ENCODE measurements around the gene TMEM170A. TPM values are rescaled to one million over a fixed set of nuclear protein-coding genes. Genes with fewer than 3 reads are reported as not detected.
"Not testable (repeated sequence)": the region's sequence is repeated elsewhere in the genome, so short reads cannot be mapped to it uniquely, and the experiment has no call there.

Gene TMEM170A
- total RNA-seq, result 38.2 and 44.1 TPM in 2 replicates

DNA sequence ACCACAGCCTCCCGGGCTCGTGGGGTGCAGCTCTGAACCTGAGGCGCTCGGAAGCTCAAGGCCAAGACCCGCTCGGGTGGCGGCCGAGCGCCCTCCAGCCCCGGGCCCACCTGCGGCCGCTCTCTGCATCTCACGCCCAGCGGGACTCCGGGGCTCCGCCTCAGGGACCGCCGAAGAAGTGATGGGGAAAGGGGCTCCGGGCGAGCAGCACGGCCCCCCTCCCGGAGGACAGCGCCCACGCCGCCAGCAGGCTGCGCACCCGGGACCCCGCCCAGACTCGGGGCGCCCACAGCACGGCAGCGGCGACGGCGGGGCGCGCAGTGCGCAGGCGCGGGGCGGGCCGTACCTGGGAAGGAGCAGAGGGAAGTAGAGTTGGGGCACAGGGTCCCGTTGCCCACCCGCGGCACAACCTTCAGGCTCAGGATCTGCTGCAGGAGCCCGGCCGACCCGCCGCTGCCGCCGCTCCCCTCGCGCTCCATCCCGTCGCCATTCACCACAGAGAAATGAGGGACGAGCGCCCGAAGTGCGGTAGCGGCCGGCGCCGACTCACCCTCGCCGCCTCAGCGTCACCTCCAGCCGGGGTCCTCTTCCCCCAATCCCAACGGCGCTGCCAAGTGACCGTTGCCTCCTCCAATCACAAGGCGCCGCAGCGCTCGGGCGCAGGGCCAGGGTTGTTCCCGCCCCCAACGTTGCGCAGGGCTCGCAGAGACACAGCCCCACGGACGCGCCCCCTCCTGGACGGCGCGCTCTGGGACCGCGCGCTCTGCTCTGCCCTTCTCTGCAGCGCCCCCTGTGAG, at the start of gene TMEM170A:
Gene TMEM170A, minus strand, starts transcription at position 568 of the 797 bp plus-strand sequence. Its CDS starts 89 bp downstream, at position 479.
- intact Hi-C loops (cut with micrococcal nuclease), result loop anchor here (1.0 to 5.0 kb wide), 9 partner anchors 32 to 1726 kb away; partner anchors contain the start of genes ADAT1, CFDP1, GABARAPL2 and MON1B

DNA sequence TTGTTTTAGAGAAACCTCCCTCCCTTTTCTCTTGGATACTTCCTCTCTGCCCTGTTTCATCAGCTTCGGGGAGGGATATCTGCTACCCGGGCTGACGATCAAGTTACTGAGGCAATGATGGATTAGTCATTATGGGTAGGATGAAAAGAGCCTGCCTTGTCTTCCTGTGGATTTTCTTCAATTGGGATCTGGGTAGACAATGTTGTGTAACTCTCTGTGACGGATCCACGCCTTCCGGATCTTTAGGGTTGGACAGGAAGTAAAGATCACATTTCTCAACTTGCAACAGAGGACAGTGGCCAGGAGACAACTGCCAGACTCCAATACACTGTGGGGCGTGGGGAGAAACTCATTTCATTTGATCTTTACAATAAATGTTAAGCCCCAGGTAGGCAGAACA, 42.1 kb upstream of the TMEM170A start:
- intact Hi-C loops (cut with micrococcal nuclease), result no loop called here

- intact Hi-C loops (cut with micrococcal nuclease), result no loop called here
These were observed 41.6 kb upstream of the TMEM170A start for GRCh38 chr16:75506107-75506506.

DNA sequence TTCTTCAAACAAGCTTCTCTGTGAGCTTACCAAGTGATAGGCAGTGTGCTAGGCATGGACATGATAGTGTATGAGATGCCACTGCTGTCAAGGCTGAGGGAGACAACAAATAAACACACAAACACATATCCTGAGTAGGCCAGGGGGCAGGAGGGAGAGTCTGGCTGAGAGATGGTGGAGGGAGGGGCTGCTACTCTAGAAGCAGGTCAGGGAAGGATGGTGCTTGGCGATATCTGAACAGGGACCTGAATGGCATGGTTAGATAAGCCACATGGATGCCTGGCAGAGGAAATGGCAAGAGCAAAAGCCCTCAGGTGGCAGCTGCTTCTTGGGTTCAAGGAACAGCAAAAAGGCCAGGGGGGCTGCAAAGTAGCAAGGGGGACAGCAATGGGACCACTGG, 39.3 kb upstream of the TMEM170A start:
- intact Hi-C loops (cut with micrococcal nuclease), result no loop called here

GRCh38 chr16:75502916-75503605, 38.6 kb upstream of the TMEM170A start:
- intact Hi-C loops (cut with micrococcal nuclease), result no loop called here

GRCh38 chr16:75501820-75502219, 37.3 kb upstream of the TMEM170A start:
- intact Hi-C loops (cut with micrococcal nuclease), result not testable (repeated sequence)

- intact Hi-C loops (cut with micrococcal nuclease), result no loop called here
These were observed 36.9 kb upstream of the TMEM170A start for GRCh38 chr16:75501359-75501758.

GRCh38 chr16:75498605-75499322, 34.3 kb upstream of the TMEM170A start:
- intact Hi-C loops (cut with micrococcal nuclease), result not testable (repeated sequence)

- intact Hi-C loops (cut with micrococcal nuclease), result no loop called here
These were observed 33.1 kb upstream of the TMEM170A start for GRCh38 chr16:75497558-75497957.

- intact Hi-C loops (cut with micrococcal nuclease), result no loop called here
These were observed 30.7 kb upstream of the TMEM170A start, which contains the start of gene CHST6 for GRCh38 chr16:75495076-75495674. Gene CHST6, minus strand, starts transcription at chr16:75495441. Its CDS starts 15,613 bp downstream, at chr16:75479828.

DNA sequence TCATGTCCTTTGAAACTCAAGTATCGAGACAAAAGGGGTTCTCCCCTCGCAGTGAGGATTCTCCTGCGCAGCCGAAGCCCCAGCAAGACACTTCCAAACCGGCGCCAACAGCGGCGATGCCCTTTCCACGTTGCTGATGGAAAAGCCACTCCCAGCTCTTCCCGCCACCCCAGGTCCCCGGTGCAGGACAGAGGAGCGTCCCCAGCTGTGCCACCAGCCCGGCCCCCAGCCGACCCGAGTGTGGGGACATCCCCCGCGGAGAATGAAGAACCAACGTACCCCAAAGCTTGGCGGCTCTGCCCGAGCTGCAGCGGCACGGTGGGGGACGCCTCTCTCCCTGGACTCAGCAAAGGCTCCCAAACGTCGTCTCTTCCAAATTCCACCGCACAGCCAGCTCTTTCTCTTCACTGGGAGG, 30.2 kb upstream of the TMEM170A start:
- intact Hi-C loops (cut with micrococcal nuclease), result no loop called here

GRCh38 chr16:75494184-75494583, 29.7 kb upstream of the TMEM170A start:
- intact Hi-C loops (cut with micrococcal nuclease), result no loop called here

DNA sequence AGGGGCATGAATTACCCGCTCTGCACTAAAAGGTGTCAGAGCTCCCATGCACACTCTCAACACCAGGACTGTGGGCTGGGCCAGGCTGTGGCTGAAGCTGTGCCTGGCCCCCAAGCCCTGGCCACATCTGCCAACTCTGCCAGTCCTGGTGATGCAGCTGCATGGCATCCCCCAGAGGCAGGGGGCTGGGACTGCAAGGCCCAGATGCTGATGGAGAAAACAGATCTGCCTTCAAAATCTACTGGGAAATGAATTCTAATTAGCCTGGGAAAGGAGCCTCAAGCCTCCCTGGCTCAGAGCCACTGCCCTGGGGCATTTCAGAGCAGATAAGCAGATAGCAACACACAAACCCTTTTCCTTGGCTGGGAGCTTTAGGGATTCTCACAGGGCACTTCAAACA, 27.4 kb upstream of the TMEM170A start:
- intact Hi-C loops (cut with micrococcal nuclease), result no loop called here

DNA sequence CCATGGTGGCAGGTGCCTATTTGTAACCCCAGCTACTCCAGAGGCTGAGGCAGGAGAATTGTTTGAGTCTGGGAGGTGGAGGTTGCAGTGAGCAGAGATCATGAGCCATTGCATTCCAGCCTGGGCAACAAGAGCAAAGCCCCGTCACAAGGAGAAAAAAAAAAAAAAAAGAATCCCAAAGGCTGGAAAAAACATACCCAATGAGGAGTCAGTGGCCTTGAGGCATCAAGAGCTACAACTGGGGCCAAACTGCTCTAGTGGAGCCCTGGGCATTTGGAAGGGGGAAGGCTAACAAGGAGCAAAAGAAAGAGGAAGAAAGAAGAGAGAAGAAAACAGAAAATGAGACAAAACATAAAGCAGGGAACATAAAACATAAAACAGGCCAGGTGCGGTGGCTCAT, 23.8 kb upstream of the TMEM170A start:
- intact Hi-C loops (cut with micrococcal nuclease), result no loop called here

DNA sequence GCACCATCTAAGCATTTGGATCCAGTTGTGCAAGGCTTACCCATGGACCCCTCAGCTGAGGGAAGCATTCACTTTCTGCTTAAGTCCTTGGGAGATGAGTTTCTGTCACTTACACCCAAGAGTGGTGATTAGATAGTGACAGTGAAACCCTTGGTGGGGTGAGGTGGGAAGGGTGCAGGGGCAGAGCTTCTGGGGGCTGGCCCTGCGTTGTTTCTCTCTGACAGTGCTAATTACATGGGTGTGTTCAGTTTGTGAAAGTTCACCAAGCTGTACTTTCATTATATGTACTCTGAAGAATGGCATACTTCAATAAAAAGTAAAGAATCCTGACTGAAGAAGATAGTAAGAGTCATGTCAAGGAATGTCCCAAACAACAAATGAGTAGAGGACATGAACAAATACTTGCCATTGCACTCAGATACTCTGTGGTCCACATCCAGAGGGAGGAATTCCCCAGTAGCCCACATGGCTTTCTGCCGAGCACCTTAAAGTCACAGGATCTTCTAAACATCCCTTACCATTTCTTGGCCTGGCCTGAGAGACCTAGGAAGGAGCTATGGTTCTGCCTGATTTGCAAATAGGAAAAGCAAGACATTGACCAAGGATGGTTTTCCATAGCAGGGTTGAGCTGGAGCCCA, 22.3 kb upstream of the TMEM170A start:
- intact Hi-C loops (cut with micrococcal nuclease), result no loop called here

DNA sequence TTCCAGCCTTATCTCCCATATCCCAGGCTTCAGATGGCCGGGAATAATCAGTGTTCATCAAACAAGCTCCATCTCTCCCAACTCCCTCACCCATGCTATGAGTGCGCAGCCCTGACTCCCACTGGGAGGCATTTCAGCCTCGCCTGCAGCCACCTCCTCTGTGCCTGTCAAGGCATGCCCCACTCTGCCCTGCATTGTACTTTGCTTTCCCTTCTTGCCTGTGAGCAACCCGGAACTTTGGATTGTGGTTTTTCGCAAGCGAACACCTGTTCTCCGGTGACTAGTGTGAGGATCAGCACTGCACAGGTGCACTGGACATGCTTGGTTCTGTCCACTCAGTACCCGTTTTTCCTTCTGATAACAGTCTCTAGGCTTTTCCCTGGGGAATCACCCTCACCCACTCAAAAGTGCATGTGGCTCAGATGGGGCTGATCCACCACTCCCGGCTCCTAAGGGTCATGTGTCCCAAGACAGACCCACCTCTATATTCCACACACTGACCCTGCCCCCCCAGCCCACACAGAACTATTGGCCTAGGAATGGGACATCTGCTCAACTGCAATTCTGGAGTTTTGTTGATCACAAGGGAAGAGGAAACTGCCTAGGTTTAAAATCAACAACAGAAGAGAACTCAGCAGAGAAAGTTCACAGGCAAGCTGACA, 21.7 kb upstream of the TMEM170A start:
- intact Hi-C loops (cut with micrococcal nuclease), result no loop called here

DNA sequence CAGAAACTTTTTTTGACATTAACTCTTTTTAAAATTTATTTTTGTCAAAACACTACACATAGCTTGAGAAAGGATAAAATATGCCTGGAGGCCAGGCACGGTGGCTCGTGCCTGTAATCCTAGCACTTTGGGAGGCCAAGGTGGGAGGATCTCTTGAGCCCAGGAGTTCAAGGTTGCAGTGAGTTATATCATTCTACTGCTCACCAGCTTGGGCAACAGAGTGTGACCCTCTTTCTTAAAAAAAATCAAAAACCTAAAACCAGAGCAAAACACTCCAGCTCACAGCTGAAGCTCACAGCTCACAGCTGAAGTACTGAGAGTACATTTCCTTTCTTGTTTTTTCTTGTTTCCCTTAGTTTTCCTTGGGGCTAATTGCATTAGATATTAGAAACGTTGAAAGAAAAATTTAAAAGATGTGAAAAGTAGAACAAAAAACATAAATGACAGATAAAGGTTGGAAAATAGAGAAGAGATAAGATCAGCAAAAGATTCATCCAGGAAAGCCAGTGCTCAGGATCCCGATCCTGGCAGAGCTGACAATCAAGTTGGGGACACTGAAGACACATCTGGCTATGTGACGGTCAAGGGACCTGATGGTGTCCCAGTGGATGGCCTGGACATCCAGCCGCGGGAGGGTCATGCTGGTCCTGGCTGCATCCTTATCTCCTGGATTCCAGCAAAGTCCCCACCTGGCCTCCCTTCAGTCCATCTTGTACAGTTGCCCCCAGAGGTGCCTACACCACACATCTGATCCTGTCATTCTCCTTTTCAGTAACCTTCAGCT, 20.9 kb upstream of the TMEM170A start:
- intact Hi-C loops (cut with micrococcal nuclease), result no loop called here

DNA sequence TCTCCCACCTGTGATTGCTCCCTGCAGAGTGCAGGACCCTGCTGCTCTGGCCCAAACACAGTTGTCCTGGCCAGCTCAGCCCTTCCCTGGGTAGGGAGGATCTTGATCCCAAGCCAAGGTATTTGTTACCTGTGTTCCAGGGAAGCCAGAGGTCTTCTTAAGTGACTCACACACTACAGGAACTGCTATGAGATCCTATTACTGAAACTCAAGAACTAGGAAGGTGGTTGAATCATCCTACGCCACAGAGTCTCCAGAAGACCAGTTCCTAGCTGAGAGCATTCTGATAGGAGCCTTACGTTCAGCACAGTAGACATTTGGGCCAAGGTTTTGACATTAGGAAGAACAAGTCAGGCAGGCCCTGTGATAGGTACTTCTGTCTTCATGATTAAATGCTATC, 18.7 kb upstream of the TMEM170A start:
- intact Hi-C loops (cut with micrococcal nuclease), result no loop called here

- intact Hi-C loops (cut with micrococcal nuclease), result no loop called here
These were observed 18.1 kb upstream of the TMEM170A start for GRCh38 chr16:75482434-75483205.

Data from T-helper 2 cell treated with Interferon-gamma antibody and Interleukin-4, amounts not matched to agents 100 ng/mL and 5 ng/mL, for 36 hours (primary cell).